ENCODE measurements around the gene FBLN1. TPM values are rescaled to one million over a fixed set of nuclear protein-coding genes. Genes with fewer than 3 reads are reported as not detected.

FBLN1 gene
- total and polyA plus RNA-seq, 2 of the 8 experiments (the other 6 are each of a cell fraction or from before 2014, with no cell fraction given): 159 to 168 TPM

- no peak for TF ChIP-seq GTF2F1 (IDR thresholded peaks at IDR 0.05; ENCODE audit: borderline replicate concordance, low read depth, low read length)
Observed at GRCh38 chr22:45458532-45458931, 44.2 kb upstream of the FBLN1 start (continued).

Data from H1 (cell line).